ENCODE results near the gene CD86.

Gene CD86

DNA sequence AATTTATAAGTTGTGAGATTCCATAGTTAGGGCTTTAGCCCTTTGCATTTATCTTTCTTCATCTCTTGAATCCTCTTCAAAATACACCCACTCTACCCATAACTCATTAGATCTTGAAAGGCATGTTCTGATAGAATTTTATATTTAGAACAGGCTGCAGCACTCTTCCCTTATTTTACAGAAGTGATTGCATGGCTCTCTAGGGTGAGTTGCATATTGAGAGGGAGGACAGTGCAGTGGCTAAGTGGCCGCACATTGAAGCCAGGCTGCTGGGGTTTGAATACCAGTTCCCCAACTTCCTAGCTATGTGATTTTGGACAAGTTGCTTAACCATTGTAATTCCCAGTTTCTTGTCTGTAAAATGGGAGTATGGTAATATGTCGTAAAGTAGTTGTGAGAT is 2.5 kb downstream of the CD86 start:
- no peak for DNase-seq
- intact Hi-C loops (cut with DNase I), result no loop called here

DNA sequence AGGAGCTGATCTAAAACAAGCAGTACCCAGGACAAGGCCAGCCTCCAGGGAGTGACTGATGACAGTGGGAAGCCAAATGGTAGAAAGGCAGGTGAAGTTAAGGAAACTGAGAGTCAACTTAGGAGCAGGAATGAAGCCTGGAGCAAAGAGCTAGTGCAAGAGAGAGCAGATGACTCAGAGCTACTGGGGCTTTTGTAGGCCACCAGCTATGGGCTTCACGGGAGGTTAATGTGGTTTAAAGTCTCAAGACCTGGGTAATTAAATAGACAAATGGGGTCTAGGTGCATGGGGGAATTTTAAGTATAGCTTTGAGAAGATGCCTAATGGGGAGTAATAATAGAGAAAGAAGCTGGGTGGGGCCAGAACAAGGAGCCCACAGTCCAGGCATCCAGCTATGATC is 3.1 kb downstream of the CD86 start:
- DNase-seq, result no peak
- intact Hi-C loops (cut with DNase I), result no loop called here

DNA sequence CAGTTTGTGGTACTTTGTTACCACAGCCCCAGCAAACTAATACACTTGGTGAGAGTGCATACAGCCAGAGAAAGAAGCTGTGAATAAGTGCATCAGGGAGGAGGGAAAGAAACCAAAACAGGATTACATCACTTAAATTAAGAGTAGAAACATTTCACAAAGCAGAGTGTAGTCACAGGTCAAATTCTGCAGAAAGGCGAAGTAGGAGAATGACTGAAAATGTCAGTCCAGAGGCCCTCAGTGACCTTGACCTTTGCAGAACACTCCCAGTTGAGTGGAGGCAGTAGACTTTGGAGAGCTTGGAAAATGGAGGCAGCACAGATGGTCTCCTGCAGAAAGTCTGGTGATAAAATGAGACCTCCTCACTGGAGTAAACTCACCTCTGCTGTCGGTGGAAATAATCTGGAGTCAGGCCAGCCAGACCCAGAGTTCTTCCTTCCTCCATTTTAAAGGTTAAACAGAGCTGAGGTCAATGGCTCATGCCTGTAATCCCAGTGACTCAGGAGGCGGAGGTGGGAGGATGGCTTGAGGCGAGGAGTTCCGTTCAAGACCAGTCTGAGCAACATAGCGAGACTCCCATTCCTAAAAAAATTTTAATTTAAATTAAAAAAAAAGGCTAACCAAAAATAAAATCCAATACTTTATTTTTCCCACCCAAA is 5.0 kb downstream of the CD86 start:
- intact Hi-C loops (cut with DNase I), result no loop called here
- DNase-seq, result no peak

DNA sequence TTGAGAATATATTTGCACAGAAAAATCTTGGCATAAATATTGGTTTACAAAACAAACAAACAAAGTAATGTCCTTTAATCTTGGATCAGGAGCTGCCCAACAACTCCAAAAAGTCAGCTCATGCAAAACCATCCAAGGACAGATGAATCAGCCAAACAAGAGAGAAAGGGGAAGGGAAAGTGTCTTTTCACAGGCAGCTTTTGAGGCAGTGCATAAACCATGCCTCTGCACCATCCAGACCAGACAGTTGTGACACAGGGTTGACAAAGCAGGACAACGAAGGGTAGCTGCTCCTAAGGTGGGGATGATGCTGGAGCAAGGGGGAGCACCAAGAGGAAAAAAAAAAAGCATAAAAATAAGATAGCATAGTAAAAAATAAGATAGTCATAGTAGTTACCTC is 8.7 kb downstream of the CD86 start:
- intact Hi-C loops (cut with DNase I), result no loop called here
- no peak for DNase-seq

DNA sequence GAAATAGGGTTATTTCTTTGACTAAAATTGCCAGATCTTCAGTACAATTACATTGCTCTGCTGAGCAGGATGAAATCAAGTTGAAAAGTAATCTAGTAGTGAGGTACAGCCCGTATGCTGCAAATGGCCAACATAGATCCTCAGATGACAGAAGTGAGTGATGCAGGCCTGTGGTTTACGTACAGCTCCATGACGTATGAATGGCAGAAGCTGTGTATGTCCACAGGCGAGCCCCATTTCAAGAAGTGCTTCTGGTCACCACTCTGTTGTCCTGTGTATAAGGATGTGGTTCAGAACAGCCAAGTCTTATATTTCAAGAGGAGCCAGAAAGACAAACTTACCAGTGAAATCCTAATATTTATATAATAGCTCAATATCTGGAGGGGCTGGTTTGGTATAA is 9.2 kb downstream of the CD86 start:
- DNase-seq, result no peak
- intact Hi-C loops (cut with DNase I), result no loop called here

DNA sequence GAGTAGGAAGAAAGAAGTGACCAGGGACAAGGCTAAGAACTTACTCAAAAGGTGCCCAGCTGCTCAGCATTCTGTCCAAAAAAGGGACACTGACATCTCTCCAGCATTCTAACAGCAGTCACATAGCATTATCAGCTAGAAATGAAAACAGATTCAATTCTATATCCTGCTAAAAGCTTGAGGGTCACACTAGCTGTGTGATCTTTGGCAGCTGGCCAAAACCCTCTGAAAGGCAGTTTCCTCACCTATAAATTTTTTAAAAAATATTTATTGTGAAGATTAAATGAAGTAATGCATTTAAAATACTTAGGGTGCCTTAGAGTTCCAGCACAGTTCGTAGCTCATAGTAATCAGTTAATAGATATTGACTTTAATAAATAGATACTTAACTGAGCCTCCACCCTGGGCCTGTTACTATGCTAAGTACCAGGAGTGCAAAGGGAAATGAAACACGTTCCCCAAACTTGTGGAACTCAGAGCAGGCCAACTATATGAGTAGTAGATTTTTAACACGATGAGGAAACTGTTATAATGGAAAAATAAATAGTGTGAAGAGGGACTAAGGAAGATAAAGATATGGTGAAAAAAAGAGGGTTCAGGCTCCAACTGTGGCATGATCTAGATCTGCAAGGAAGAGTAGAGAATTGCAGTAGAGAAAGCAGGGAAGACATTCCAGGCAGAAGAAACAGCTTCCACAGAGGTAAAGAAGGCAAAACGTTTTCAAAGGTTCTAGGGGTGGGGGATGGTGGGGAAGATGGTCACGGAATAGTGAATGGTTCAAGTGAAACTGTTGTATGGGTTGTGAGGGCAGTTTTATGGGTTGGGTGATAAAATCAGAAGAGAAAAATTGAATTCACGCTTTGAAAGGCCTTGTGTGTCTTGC is 11.4 kb downstream of the CD86 start:
- intact Hi-C loops (cut with DNase I), result no loop called here
- DNase-seq, result no peak

DNA sequence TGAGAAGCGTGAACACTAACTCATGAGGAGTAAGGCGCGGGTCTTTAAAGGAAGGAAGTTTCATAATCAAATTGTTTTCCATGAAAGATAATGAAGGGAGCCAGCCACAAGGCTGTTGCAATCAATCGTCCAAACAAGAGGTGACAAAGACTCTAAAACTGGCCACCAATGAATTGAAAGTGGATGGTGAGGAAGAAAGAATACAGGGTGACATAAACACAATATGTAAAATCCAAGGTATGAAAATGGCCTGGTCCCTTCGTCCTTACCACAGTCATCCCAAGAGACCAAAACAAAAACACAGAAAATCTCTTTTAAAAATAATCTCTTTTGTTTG is 12.0 kb downstream of the CD86 start:
- DNase-seq, result no peak
- intact Hi-C loops (cut with DNase I), result no loop called here

DNA sequence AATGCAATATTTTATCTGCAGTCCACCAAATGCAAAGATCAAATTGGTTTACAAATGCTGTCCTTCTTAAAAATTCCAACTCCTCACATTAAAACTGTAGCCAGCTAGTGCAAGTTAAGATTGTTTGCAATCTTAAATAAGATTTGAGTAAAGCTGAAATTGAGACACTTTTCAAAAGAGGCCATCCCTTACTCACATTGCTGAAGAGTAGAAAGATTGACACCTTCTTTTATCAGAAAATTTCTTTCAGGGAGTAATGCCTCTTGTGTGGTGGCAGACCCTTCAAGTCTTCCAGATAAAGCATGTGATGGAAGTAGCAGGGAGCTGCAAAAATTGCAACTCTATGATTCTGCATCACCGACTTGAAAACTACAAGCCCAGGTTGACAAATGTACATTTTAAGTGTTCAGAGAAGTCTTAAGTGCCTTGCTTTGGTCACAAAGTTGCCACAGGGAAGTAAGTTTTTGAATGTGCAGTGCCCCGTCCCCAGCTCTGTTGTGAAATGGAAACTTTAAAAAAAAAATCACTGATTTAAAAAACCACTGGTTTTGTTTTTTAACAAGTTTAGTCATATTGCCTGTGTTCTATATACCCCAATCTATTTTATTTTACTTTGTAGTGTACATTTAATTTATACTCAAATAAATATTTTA is 12.6 kb downstream of the CD86 start:
- no peak for DNase-seq
- intact Hi-C loops (cut with DNase I), result no loop called here

DNA sequence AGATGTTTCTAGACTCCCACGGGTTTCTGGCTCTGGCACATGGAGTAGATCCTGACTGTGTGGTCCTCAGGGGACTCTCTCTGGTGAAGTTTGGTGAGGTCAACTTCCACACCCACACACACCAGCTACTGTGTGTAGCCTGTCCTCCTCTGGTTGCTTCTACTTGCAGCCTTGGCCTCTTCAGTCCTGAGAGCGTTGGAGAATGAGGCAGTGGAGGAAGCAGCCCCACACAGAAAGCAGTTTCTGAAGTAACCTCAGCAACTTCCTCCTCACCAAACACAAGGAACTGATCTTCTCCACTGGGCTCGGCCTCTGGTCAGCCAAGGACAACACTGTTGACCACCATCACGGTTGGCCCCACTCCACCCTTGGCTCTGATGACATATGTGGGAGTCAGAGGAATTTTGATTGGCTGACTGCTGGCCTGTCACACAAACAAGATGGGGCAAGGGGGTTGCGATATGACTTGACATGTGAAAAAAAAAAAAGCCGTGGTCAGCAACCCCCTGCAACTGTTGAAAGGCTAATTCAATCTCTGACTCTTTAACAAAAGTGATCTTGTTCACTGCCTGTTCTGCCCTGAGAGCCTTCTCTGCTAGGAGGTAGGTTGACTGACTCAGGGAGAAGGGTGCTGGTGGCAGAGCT is 19.6 kb downstream of the CD86 start:
- DNase-seq, result no peak
- intact Hi-C loops (cut with DNase I), result no loop called here

DNA sequence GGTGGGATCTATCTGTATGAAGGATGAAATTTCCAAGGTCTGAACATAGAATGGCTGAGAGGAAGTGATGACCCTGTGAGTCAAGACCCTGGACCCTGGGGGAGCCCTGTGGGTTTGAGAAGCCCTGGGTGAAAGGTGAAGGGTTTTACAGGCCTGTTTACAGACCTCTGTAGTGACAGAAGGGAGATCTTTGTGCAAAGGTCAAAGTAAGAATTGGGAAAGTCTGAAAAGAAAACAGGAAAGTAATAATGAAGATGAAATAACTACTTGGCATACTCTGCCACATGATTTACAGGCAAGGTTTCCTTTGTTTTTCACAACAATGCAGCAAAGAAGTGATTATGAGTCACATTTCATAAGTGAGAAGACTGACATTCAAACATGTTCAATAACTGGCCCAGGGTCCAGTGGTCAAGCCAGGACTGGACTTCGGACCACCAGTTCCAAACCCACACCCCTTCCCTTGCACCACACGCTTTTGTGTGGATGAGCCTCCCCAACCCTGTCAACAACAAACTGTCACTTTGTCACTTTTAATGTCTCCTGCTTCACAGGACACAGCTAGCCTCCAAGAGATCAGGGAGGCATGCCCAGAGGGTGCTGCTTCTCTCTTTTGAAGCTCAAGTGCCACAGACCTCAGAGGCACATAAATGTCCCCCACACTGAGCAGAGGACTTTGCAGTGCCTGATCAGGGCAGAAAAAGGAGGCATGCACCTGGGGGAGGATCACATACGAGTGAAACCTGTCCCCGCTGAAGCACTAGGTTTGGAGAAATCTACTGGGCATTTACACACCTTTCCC is 21.5 kb downstream of the CD86 start:
- intact Hi-C loops (cut with DNase I), result no loop called here

DNA sequence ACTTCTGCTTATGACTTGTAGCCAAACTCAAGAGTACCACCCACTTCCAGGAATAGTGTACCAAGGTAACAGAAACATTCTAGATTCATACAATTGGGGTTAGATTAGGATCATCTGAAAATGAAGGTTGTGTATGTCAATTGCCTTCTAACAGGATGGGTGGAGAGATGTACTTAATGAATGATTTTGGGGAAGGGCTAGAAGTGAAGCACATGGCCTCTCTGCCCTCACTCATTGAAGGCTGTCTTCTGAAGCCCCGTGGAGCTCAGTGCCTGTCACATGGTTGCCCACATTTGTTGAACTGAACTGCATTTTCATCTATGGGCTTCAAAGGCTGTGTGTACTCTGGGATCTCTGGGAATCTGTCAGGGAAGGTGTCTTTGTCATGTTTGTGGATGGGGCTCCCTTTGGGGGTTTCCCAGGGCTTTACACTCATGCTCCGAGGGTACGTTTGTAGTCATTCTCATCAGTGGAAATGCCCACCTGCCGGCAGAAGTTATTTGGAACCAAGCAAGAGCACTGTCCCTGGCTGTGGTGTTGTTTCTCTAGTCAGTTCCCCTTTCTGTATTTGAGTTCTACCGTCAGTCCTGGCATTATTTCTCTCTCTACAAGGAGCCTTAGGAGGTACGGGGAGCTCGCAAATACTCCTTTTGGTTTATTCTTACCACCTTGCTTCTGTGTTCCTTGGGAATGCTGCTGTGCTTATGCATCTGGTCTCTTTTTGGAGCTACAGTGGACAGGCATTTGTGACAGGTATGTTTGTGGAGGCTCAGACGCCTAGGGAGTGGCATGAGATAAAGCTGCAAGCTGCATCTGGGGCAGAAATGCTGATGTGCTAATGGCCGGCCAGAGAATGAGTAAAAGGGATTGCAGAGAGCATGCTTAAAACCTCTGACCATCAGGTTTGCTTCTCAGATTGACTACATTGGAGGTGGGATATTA is 22.4 kb downstream of the CD86 start:
- intact Hi-C loops (cut with DNase I), result no loop called here
- DNase-seq, result no peak

More for the DNA sequence above, 21.5 kb downstream of the CD86 start:
- DNase-seq, result no peak

DNA sequence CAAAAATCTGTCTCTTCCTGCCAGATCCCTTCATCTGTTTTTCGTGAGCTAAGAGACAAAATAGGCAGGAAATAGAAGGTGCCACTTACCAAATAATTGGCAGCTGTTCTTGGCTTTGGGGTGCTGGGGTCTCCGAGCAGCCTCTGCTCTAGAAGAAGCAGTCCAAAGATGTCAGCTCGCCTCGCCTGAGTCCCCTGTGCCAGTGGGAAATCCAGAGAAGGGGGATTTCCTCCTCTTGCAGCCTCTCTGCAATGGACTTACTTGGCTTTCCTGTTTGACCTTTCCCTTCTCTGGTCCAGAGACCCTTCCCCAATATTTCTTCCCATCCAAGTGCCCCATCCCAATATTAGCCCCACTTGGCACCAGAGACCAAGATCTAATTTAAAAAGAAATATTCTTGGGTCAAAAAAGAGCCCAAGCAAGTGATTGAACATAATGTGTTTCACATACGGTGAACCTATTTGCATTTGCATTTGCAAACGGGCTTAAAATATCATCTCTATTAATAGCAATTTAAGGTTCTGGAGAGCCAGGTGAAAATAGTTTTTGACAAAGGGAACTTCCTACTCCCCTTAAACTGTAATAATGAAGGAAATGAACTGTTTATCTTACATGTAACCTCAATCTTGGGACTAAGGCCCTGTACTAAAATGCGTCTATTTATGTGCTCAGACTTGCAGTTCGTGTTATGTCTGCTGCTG is 23.2 kb downstream of the CD86 start:
- DNase-seq, result no peak
- intact Hi-C loops (cut with DNase I), result no loop called here

DNA sequence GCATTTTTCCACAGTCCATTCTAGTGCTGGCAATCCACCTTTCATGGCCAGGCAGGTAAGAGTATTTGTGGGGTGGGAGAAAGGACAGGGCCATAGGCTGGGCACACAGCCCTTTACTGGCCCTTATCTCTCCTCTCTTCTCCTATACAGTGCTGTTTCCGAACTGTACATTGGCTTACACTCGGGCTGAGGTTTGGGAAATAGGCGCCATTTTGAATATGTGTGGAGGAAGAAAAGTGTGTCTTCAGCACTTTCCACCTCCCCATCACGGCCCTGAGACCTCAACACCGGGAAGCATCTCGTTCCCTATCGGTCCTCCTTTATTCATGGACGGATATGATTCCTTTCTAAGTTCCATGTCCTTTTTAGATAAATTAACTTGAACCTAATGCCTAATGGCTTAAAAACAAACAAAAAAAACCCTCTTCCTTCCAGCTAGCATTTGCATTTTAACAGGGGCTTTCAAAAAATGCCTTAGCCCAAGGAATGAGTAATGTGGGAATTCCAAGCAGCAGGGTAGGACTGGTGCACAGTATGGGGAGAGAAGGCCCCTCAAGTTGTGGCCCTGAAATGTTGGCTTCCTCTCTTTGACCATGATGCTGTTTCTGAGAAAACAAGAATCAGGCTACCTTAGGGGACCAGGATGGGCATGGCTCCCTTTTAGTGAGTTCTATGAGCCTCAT is 24.5 kb downstream of the CD86 start:
- intact Hi-C loops (cut with DNase I), result no loop called here
- DNase-seq, result no peak

DNA sequence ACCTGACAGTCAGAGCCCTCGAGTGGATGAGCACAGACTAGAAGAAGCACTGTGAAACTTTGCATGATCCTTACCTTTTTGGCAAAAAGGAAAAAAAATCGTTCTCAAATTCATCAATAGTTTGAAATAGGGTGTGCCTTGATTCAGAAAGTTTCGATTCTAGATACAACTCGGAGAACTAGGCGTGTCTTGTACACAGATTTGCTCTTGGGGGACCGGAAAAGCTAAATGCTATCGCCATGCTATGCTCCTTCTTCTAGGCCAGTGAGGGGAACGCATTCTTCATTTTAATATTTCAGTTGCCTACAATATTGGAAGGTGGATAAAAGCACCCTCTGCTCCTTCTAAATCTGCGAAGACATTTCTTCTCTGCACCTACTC is 25.0 kb downstream of the CD86 start:
- DNase-seq, result no peak
- intact Hi-C loops (cut with DNase I), result no loop called here

DNA sequence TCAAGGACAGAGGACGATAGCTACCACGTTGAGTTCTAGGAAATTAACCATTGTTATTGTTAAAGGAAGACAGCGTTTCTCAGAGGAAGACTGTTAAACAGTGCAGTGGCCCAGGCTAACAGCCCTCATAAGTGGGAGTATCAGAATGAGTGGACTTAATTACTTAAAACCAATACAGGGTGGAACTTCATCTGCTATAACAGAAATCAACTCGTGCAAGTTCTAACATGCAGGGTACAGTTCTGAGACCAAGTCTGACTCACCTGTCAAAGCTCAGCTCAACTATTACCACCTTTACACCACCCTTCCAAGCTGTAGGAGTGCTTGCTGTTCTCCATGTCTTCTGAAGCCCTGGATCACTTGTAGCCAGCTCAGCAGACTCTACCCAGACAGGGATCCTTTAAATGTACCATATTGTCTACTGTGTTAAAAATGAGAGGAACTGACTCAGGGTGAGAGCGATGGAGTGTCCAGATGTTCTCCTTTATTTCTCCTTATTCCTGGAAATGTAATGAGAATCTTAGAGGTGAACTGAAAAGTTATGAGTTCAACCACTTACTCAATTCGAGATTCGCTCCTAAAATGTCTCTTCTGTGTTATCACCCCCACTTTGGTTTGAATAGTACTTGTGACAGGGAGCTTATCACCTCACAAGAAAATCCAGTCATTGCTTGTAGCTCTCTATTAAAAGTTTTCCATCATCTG is 26.5 kb downstream of the CD86 start:
- no peak for DNase-seq
- intact Hi-C loops (cut with DNase I), result no loop called here

DNA sequence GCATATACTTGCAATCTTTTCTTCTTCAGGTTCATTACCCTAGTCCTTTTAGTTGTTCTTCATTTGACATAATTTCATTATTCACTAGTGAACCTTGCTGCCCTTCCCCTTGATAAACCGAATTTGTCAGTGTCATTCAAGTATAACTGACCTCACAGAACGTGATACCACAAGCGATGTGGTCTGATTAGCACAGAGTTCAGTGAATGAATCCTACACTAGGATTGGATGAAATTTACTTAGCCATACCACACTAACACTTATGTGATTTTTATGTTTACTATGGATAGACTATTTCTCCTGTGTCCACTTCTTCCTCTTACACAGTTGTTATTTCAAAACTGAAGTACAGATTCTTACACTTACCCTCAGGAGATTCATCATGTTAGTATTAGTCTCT is 27.2 kb downstream of the CD86 start:
- intact Hi-C loops (cut with DNase I), result no loop called here
- no peak for DNase-seq

DNA sequence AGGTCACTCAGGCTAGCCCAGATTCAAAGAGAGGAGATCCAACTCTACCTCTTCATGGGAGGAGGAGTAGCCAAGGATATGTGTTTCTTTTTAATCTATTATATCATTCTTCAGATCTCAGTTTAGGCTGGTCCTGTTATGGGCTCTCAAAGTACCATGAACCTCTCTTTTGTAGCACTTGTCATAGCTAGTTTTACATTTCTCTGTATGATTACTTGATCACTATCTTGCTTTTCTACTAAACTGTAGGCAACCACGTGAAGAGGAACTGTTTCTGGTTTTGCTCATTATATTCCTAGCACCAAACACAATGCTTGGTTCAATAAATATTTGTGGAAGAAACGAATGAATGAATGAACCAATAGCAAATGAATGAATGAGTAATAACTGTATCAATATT is 29.6 kb downstream of the CD86 start:
- intact Hi-C loops (cut with DNase I), result no loop called here
- DNase-seq, result no peak

DNA sequence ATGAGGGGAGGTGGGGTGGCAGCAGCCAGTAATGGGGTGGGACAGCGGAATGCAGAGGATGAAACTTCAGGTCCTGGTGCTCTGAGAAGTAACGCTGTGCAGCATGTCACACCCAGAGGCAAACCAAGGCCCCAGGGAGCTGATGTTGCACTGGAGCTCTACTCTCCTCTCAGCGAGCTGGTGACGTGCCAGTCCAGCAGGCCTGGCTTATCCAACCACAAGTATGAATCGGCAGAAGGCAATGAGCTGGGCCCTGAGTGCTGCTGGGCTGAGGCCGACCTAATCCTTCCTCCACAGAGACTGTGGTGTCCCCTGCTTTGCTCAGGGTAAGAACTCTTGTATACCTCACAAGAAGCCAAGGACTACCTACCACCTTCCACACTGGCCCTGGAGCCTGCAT is 30.5 kb downstream of the CD86 start:
- intact Hi-C loops (cut with DNase I), result no loop called here
- peak in 1 of 10 donors; percentile 85 for DNase-seq
